DND-41 (cell line): ENCODE data around the gene TCF7L2.

Source experiments
- ATAC-seq: fragments of 200-7000 bp; cut with Tn5 transposase; 3 replicates; pipeline ENCODE4 v1.9.1; 2021; ENCODE audit warnings: low read depth; ENCODE audit not compliant: insufficient read depth
- DNase-seq: peaks from one replicate; pipeline ENCODE4 v3.0.0-alpha.2; 2020
- H2AFZ ChIP-seq: 2 replicates; pipeline ENCODE4 v1.6.0; 2012; ENCODE audit warnings: low read depth, low read length
- H3K27ac ChIP-seq: 2 replicates; pipeline ENCODE4 v1.5.1; 2012; ENCODE audit warnings: low read length, inconsistent platforms
- H3K27me3 ChIP-seq: fragments of 200-600 bp; sonication (generic); 2 replicates; pipeline ENCODE4 v1.6.0; 2012; ENCODE audit warnings: low read length, mild to moderate bottlenecking, inconsistent platforms; ENCODE audit not compliant: insufficient read depth, poor library complexity
- H3K36me3 ChIP-seq: 2 replicates; pipeline ENCODE4 v1.5.1; 2012; ENCODE audit warnings: low read length, inconsistent platforms; ENCODE audit not compliant: insufficient read depth
- H3K4me1 ChIP-seq: 2 replicates; pipeline ENCODE4 v1.5.1; 2012; ENCODE audit warnings: mild to moderate bottlenecking, low read length; ENCODE audit not compliant: insufficient read depth
- H3K4me2 ChIP-seq: 2 replicates; pipeline ENCODE4 v1.6.0; 2012; ENCODE audit warnings: mild to moderate bottlenecking, moderate library complexity, low read length, inconsistent platforms; ENCODE audit not compliant: insufficient read depth
- H3K4me3 ChIP-seq, 2 experiments: fragments of 200-600 bp in 1 of 2; shearing (Covaris generic) in 1 of 2; 2 replicates each; pipeline ENCODE4 v1.5.1; 2012 to 2016; ENCODE audit warnings: inconsistent platforms in 2 of 2, low read length in 2 of 2, mild to moderate bottlenecking in 2 of 2, low read depth in 1 of 2, moderate library complexity in 1 of 2
- H3K79me2 ChIP-seq: 2 replicates; pipeline ENCODE4 v1.6.0; 2012; ENCODE audit warnings: low read length, inconsistent platforms; ENCODE audit not compliant: insufficient read depth
- H3K9ac ChIP-seq: 2 replicates; pipeline ENCODE4 v1.6.0; 2012; ENCODE audit warnings: low read depth, mild to moderate bottlenecking, inconsistent platforms, low read length, moderate library complexity
- H3K9me3 ChIP-seq: 2 replicates; pipeline ENCODE4 v1.5.1; 2012; ENCODE audit warnings: low read length, moderate library complexity, mild to moderate bottlenecking, inconsistent platforms; ENCODE audit not compliant: insufficient read depth, severe bottlenecking
- H4K20me1 ChIP-seq: 2 replicates; pipeline ENCODE4 v1.6.0; 2012; ENCODE audit warnings: low read length; ENCODE audit not compliant: insufficient read depth
- CTCF ChIP-seq: IDR thresholded peaks from 2 replicates; pipeline ENCODE4 v1.5.1; 2012; ENCODE audit warnings: borderline replicate concordance, low read length, moderate library complexity, mild to moderate bottlenecking; ENCODE audit not compliant: poor library complexity, severe bottlenecking; ENCODE audit errors: extremely low read depth
- EZH2 ChIP-seq: IDR thresholded peaks from 3 replicates; pipeline ENCODE4 v1.6.1; 2012; ENCODE audit warnings: borderline replicate concordance, low read depth, mild to moderate bottlenecking, moderate library complexity, low read length, inconsistent platforms; ENCODE audit not compliant: severe bottlenecking

TCF7L2 gene

GRCh38 chr10:113041841-113042750 is 92.0 kb downstream of the TCF7L2 start:
- ATAC-seq (no peak), DNase-seq (no peak)
- Histone ChIP-seq H3K9me3 (no peaks in the 10 kb centered on the region), H3K4me3 (no peak overlapping the region), H3K4me1 (no peaks in the 10 kb centered on the region), H3K36me3 (peaks cover 25% of the 10 kb centered on the region), H3K79me2 (peaks cover 44% of the 10 kb centered on the region), H4K20me1 (peaks cover 34% of the 10 kb centered on the region), H3K27ac (no peak overlapping the region), H3K9ac (no peak overlapping the region), H3K27me3 (no peaks in the 10 kb centered on the region), H3K4me2 (no peak overlapping the region), H2AFZ (no peak overlapping the region)
- TF ChIP-seq CTCF (no peak), EZH2 (no peak)

- Histone ChIP-seq H3K9me3 (no peaks in the 10 kb centered on the region), H2AFZ (no peak overlapping the region), H3K27ac (no peak overlapping the region), H3K4me2 (no peak overlapping the region), H3K9ac (no peak overlapping the region), H3K4me3 (no peak overlapping the region), H3K79me2 (peaks cover 40% of the 10 kb centered on the region), H3K4me1 (no peaks in the 10 kb centered on the region), H3K36me3 (peaks cover 25% of the 10 kb centered on the region), H3K27me3 (no peaks in the 10 kb centered on the region), H4K20me1 (peaks cover 28% of the 10 kb centered on the region)
- DNase-seq (no peak), ATAC-seq (no peak)
- no peak for TF ChIP-seq EZH2
- no peak for TF ChIP-seq CTCF
Observed at GRCh38 chr10:113042868-113043267, 92.8 kb downstream of the TCF7L2 start.

- ATAC-seq (no peak), DNase-seq (no peak)
- Histone ChIP-seq H3K9me3 (no peaks in the 10 kb centered on the region), H2AFZ (no peak overlapping the region), H3K9ac (no peak overlapping the region), H3K27ac (no peak overlapping the region), H4K20me1 (peaks cover 20% of the 10 kb centered on the region), H3K27me3 (no peaks in the 10 kb centered on the region), H3K4me3 (no peak overlapping the region), H3K36me3 (peaks cover 25% of the 10 kb centered on the region), H3K4me2 (no peak overlapping the region), H3K4me1 (peaks cover 11% of the 10 kb centered on the region), H3K79me2 (peaks cover 29% of the 10 kb centered on the region)
- no peak for TF ChIP-seq CTCF
- no peak for TF ChIP-seq EZH2
Observed at GRCh38 chr10:113044016-113044755, 94.1 kb downstream of the TCF7L2 start.
